ENCODE results near the gene DAZL.

DAZL gene

DNA sequence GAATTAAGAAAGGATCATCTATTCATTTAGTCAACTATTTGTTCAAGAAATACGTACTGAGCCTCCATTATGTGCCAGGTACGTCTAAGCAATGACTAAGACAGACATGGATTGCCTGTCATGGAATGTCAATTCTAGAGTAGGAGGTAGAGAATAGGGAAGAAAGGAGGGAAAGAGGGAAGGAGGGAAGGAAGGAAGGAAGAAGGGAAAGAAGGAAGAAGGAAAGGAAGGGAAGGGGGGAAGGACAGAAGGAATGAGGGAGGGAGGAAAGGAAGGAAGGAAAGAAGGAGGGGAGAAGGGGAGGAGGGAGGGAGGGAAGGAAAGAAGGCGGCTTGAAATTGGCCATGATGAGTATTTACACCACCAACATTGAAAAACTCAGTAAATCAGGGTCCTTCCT lies 52.5 kb downstream of the DAZL start:
- Histone ChIP-seq H3K27me3 (ENCODE audit: control insufficient read depth, insufficient read depth, low read length) (no peaks in the 10 kb centered on the region), H3K27ac (ENCODE audit: low read length) (no peak overlapping the region), H3K9ac (ENCODE audit: low read length) (no peak overlapping the region), H3K9me3 (ENCODE audit: control insufficient read depth, low read depth, low read length) (no peaks in the 10 kb centered on the region), H3K36me3 (ENCODE audit: control insufficient read depth, low read depth, low read length) (no peaks in the 10 kb centered on the region), H3K4me3 (ENCODE audit: low read length) (no peak overlapping the region), H3K4me1 (ENCODE audit: control insufficient read depth, low read depth, low read length) (peaks cover 8% of the 10 kb centered on the region)

DNA sequence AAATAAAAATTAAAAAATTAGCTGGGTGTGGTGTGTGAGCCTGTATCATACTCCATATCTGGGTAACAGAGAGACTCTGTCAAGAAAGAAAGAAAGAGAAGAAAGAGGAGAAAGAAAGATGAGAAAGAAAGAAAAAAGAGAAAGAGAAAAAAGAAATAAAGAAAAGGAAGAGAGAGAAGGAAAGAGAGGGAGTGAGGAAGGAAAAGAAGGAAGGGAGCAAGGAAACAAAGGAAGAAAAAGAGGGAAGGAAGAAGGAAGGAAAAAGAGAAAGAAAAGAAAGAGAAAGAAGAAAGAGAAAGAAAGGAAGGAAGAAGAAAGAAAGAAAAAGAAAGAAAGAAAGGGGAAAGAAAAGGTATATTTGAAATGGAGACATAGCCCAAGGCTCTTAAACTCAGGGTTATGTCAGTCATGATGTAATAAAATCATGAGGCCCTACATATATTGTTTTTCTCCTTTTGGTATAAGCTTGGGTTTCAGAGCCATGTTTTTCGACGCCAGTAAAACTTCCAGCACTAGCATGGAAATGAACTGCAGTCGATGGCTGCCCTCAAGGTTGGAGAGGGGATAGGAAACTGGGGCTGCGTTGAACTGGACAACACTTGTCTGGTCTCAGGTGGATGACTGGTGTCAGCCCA lies 53.8 kb downstream of the DAZL start:
- Histone ChIP-seq H3K4me3 (ENCODE audit: low read length) (no peak overlapping the region), H3K4me1 (ENCODE audit: control insufficient read depth, low read depth, low read length) (peaks cover 8% of the 10 kb centered on the region), H3K27ac (ENCODE audit: low read length) (no peak overlapping the region), H3K9ac (ENCODE audit: low read length) (peak overlapping the region; percentile 23), H3K27me3 (ENCODE audit: control insufficient read depth, insufficient read depth, low read length) (no peaks in the 10 kb centered on the region), H3K36me3 (ENCODE audit: control insufficient read depth, low read depth, low read length) (no peaks in the 10 kb centered on the region), H3K9me3 (ENCODE audit: control insufficient read depth, low read depth, low read length) (no peaks in the 10 kb centered on the region)

DNA sequence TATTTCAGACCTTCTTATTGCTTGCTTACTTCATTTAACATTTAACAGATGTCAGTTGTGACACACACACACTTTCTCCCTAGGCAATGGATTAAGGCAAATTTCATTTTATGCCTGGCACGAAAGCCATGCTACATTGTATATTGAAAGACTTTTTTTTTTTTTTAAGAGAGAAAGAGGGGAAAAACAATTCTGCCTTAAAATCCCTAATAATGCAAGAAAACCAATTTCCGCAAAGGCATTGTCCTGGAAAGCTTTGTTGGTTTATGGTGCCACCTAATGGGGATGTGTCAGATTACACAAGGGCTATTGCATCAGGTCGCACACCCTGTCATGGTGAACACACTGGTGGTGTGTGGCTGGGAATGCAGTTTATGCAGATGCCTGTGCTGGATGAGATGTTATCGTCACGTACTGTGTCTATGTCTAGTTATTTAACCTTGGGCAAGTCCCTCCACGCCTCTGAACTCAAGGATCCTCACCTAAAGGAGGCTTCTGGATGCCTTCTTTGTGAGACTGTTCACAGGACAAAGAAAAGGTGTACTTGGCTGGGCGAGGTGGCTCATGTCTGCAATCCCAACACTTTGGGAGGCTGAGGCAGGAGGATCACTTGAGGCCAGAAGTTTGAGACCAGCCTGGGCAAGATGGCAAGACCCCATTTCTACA lies 54.4 kb downstream of the DAZL start:
- Histone ChIP-seq H3K27me3 (ENCODE audit: control insufficient read depth, insufficient read depth, low read length) (no peaks in the 10 kb centered on the region), H3K9me3 (ENCODE audit: control insufficient read depth, low read depth, low read length) (no peaks in the 10 kb centered on the region), H3K27ac (ENCODE audit: low read length) (peak overlapping the region; percentile 71), H3K4me3 (ENCODE audit: low read length) (peak overlapping the region; percentile 3), H3K9ac (ENCODE audit: low read length) (peak overlapping the region; percentile 23), H3K4me1 (ENCODE audit: control insufficient read depth, low read depth, low read length) (peaks cover 8% of the 10 kb centered on the region), H3K36me3 (ENCODE audit: control insufficient read depth, low read depth, low read length) (no peaks in the 10 kb centered on the region)

DNA sequence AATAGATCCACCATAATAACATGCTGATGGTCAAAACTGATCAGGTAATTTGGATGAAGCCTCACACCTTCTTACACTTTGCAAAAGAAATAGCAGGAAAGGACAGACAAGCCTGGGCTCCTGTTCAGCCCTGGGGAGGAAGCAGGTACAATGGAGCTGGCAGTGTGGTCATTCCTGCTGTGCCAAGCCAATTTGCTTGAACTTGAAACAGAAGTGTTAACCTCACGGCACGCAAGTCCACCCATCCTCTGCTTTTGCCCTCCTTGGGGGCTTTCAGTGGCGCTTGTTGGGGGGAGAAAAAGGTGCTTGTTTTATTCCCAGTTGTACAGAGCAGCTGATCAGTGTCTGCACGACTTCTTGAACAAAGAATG lies 54.9 kb downstream of the DAZL start:
- Histone ChIP-seq H3K27ac (ENCODE audit: low read length) (no peak overlapping the region), H3K9me3 (ENCODE audit: control insufficient read depth, low read depth, low read length) (no peaks in the 10 kb centered on the region), H3K27me3 (ENCODE audit: control insufficient read depth, insufficient read depth, low read length) (no peaks in the 10 kb centered on the region), H3K9ac (ENCODE audit: low read length) (peak overlapping the region; percentile 23), H3K4me1 (ENCODE audit: control insufficient read depth, low read depth, low read length) (peaks cover 8% of the 10 kb centered on the region), H3K4me3 (ENCODE audit: low read length) (peak overlapping the region; percentile 3), H3K36me3 (ENCODE audit: control insufficient read depth, low read depth, low read length) (no peaks in the 10 kb centered on the region)

DNA sequence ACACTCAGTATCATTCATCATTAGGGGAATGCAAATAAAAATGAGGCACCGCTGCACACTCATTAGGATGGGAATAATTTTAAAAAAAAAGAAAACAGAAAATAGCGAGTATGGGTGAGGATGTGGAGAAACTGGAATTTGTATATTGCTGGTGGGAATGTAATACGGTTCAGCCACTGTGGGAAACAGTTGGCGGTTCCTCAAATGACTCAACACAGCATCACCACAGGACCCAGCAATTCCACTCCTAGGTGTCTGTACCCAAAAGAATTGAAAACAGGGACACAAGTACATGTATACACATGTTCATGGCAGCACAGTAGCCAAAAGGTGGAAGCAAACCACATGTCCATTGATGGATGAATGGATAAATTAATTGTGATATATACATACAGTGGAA lies 56.5 kb downstream of the DAZL start:
- H3K4me1 ChIP-seq (ENCODE audit: control insufficient read depth, low read depth, low read length), result peaks cover 8% of the 10 kb centered on the region
- H3K36me3 ChIP-seq (ENCODE audit: control insufficient read depth, low read depth, low read length), result no peaks in the 10 kb centered on the region
- H3K27me3 ChIP-seq (ENCODE audit: control insufficient read depth, insufficient read depth, low read length), result no peaks in the 10 kb centered on the region
- no peak overlapping the region for H3K9ac ChIP-seq (ENCODE audit: low read length)
- no peak overlapping the region for H3K27ac ChIP-seq (ENCODE audit: low read length)
- no peaks in the 10 kb centered on the region for H3K9me3 ChIP-seq (ENCODE audit: control insufficient read depth, low read depth, low read length)
- no peak overlapping the region for H3K4me3 ChIP-seq (ENCODE audit: low read length)

DNA sequence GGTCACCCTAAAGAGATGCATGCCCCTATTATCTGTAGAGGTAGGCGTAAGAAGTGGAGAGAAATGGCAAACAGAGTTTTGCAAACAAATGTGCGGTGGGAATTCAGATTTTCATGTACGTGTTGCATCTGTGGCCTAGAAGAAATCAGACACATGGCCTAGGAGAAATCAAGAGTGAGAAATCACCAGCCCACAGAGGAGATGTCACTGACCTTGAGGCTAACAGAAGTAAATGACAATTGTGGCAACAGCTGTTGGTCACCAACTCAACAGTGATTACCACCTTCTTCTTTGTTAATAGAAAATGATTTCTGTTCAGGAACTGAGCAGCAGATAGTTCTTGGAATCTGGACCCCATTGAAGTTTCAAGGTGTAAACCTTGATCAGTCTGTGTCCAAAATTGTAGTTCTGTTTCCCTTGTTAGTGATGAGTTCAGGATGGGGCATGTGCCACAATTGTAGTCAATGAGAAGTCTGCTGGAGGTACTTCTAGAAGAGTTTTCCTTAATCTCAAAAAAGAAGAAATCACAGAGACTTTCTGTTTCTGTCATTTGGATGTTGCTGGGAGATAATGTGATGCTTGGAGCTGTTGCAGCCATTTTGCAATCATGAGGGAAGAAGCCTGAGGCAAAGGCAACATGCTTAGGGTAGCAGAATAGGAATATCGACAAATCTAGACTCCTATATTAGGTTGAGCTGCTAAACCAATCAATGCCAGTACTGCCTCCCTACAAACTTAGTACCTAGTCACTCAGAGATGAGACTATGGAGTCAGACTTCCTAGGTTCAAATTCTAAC lies 57.5 kb downstream of the DAZL start:
- peaks cover 8% of the 10 kb centered on the region for H3K4me1 ChIP-seq (ENCODE audit: control insufficient read depth, low read depth, low read length)
- no peak overlapping the region for H3K4me3 ChIP-seq (ENCODE audit: low read length)
- H3K27me3 ChIP-seq (ENCODE audit: control insufficient read depth, insufficient read depth, low read length), result no peaks in the 10 kb centered on the region
- no peak overlapping the region for H3K27ac ChIP-seq (ENCODE audit: low read length)
- H3K9ac ChIP-seq (ENCODE audit: low read length), result no peak overlapping the region
- no peaks in the 10 kb centered on the region for H3K9me3 ChIP-seq (ENCODE audit: control insufficient read depth, low read depth, low read length)
- no peaks in the 10 kb centered on the region for H3K36me3 ChIP-seq (ENCODE audit: control insufficient read depth, low read depth, low read length)

DNA sequence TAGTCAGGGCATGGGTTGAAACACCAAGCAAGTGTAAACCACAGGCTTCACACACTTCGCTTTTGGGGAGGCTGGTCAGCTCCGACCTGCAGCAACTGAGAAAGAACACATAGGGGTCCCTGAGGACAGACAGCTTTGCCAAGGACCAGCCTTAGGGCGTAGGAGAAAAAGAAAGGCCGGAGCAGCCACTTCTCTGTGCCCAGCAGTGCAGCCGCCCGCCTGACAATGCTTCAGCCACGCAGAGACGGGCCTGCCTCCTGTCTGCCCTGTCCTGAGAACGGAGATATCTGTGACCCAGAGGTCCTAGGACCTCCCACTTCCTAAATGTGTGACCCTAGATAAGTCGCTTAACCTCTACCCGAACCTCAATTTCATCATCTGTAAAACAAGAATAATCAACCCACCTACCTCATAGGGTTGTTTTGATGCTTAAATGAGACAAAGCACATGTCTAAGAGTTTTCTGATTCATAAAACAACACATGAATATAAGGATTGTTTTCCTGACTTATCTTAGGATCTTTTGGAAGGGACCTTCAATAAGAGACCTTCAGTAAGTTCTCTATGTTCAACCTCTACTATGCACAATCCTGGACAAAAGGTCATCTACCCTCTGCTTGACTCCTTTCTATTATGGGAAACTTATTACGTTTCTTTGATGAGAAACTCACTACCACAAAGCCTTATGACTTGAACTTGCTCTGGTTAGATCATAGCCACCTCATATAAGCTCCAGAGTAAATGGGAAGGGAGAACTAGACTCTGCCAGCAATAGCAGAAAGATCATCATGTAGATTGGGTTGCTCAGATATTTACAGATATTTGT lies 58.8 kb downstream of the DAZL start:
- Histone ChIP-seq H3K9ac (ENCODE audit: low read length) (no peak overlapping the region), H3K4me3 (ENCODE audit: low read length) (no peak overlapping the region), H3K36me3 (ENCODE audit: control insufficient read depth, low read depth, low read length) (no peaks in the 10 kb centered on the region), H3K9me3 (ENCODE audit: control insufficient read depth, low read depth, low read length) (no peaks in the 10 kb centered on the region), H3K4me1 (ENCODE audit: control insufficient read depth, low read depth, low read length) (peaks cover 8% of the 10 kb centered on the region), H3K27ac (ENCODE audit: low read length) (no peak overlapping the region), H3K27me3 (ENCODE audit: control insufficient read depth, insufficient read depth, low read length) (no peaks in the 10 kb centered on the region)

DNA sequence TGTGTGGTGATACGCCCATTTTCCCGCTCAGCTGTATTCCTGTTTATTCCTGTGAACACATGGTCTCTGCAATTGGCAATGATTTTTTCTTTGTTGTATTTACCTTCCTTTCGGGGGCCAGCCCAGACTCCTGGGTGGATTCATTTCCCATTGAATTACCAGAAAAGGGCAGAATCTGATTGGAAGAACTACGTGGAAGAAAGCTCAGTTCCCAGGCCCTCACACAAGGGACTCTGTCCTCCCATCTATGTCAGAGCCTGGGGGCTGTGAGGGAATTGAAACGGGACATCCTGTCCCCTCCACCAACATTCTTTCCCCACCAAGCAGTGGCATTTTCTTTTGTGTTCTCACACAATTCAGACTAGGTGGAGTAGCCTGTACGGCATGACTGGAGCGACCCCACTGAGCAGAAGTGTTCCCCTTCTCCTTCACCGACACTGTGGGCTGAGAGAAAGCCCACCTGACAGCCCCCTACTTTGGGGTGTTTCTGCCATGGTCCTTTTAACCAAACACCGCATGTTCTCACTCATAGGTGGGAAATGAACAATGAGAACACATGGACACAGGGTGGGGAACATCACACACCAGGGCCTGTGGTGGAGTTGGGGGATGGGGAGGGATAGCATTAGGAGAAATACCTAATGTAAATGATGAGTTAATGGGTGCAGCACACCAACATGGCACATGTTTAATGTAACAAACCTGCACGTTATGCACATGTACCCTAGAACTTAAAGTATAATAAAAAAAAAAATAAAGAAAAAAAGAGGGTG lies 59.6 kb downstream of the DAZL start:
- H3K4me3 ChIP-seq (ENCODE audit: low read length), result no peak overlapping the region
- H3K36me3 ChIP-seq (ENCODE audit: control insufficient read depth, low read depth, low read length), result no peaks in the 10 kb centered on the region
- H3K9me3 ChIP-seq (ENCODE audit: control insufficient read depth, low read depth, low read length), result no peaks in the 10 kb centered on the region
- no peak overlapping the region for H3K9ac ChIP-seq (ENCODE audit: low read length)
- peaks cover 7% of the 10 kb centered on the region for H3K4me1 ChIP-seq (ENCODE audit: control insufficient read depth, low read depth, low read length)
- no peak overlapping the region for H3K27ac ChIP-seq (ENCODE audit: low read length)
- no peaks in the 10 kb centered on the region for H3K27me3 ChIP-seq (ENCODE audit: control insufficient read depth, insufficient read depth, low read length)

DNA sequence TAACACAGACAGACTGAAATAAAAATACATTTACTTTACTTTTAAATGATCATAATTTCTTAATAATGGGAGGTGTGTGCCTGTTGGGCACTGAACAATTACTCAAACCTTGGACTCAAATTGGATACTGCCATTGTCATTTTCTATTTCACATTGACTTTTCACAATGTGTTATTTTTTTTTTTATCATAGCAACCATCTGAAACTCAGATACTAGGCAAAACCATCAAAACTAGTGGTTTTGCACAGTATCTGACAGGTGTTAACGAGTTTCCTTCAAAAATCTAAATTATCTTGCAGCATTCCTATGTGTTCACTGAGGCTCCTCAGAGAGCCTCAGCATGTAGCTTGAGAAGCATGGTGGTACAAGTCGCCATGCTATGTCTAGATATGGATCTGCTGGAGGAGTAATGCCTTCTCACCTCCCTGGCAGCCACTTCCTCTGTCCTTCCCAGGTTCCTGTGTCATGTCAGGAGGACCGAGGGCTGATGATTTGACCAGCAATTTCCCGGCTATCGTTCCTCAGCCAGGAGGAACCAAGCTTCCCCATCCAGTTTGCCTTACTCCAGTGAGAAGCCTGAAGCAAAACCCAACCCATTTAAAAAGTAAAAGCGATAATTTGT lies 61.9 kb downstream of the DAZL start:
- H3K4me3 ChIP-seq (ENCODE audit: low read length), result no peak overlapping the region
- H3K4me1 ChIP-seq (ENCODE audit: control insufficient read depth, low read depth, low read length), result no peaks in the 10 kb centered on the region
- no peak overlapping the region for H3K9ac ChIP-seq (ENCODE audit: low read length)
- H3K27ac ChIP-seq (ENCODE audit: low read length), result no peak overlapping the region
- H3K9me3 ChIP-seq (ENCODE audit: control insufficient read depth, low read depth, low read length), result no peaks in the 10 kb centered on the region
- no peaks in the 10 kb centered on the region for H3K36me3 ChIP-seq (ENCODE audit: control insufficient read depth, low read depth, low read length)
- no peaks in the 10 kb centered on the region for H3K27me3 ChIP-seq (ENCODE audit: control insufficient read depth, insufficient read depth, low read length)

DNA sequence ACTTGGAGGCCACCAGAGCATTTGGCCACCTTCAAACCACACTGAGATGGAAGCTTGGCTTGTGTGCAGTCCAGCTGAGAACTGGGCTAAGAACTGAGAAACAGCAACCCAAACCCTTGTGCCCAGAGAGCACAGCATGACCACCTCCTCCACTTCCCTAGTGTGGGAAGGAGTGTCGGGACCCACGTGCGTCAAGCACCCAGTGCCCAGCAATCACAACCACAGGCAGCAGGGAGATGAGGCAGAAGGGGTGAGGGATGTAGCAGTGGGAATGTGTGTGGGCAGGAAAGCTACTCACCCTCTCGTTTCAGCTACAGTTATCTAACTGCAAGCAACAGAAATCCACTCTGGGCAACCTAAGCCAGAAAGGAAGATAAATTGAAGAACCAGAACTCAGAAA lies 66.7 kb downstream of the DAZL start:
- Histone ChIP-seq H3K9me3 (ENCODE audit: control insufficient read depth, low read depth, low read length) (no peaks in the 10 kb centered on the region), H3K4me3 (ENCODE audit: low read length) (no peak overlapping the region), H3K27ac (ENCODE audit: low read length) (no peak overlapping the region), H3K36me3 (ENCODE audit: control insufficient read depth, low read depth, low read length) (no peaks in the 10 kb centered on the region), H3K27me3 (ENCODE audit: control insufficient read depth, insufficient read depth, low read length) (no peaks in the 10 kb centered on the region), H3K9ac (ENCODE audit: low read length) (no peak overlapping the region), H3K4me1 (ENCODE audit: control insufficient read depth, low read depth, low read length) (peaks cover 15% of the 10 kb centered on the region)

All from iPS-18a (cell line).